Fibroblast of peridontal ligament (primary cell): ENCODE data around the gene SERPINB8.

Source experiments
- DNase-seq: peaks from one replicate; pipeline ENCODE4 v3.0.0-alpha.2; 2010; ENCODE audit errors: extremely low read depth

Gene SERPINB8

GRCh38 chr18:64019922-64020756 lies 50.3 kb downstream of the SERPINB8 start:
- DNase-seq, result no peak

DNA sequence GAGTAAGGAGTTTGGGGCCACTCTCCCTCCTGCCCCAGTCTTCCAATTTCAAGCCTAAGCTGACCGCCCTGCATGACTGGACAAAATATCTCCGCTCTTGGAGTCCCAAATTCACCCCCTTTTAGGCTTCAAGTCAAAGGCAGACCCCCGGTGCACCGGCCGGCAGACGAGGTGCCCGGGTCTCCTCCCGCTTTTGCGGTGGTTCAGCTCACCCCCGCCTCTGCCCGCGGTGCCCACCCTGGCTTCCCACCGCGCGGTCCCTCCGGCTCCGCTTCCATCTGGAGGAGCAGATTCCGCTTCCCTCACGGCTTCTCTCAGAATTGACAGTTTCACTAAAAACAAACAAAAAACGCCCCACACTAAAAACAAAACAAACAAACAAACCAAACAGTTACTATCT lies 56.5 kb downstream of the SERPINB8 start:
- DNase-seq, result no peak

GRCh38 chr18:64027931-64028695 lies 58.2 kb downstream of the SERPINB8 start:
- no peak for DNase-seq

- DNase-seq, result no peak
Observed at GRCh38 chr18:64029096-64029495, 59.2 kb downstream of the SERPINB8 start.

- DNase-seq, result no peak
Observed at GRCh38 chr18:64031411-64031810, 61.5 kb downstream of the SERPINB8 start.

- no peak for DNase-seq
Observed at GRCh38 chr18:64032312-64032711, 62.4 kb downstream of the SERPINB8 start.

DNA sequence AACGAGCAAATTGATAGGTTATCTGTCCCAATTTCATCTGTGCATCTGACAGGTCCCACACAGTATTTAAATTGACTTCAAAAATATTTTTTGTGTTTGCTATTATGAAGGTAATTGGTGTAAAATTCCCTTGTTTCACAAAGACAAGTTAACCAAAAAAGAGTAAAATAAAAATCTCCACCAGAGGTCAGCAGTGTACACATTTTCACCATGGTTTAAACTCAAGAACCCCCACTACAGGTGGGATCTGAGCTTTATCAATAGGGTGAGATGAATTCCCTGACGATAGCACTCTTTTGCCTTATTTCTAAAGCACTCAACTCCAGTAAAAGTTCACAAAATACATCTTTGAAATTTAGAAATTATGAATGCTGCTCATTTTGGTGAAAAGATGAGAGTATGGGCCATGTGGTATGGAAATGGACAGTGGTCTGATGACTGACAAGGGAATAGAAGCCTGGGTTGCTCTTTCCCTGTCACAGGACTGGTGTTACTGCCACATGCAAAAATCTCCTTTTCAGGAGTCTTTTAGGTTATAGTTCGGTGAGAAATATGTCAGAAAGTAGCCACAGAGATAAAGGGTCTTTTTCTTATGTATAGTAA lies 68.0 kb downstream of the SERPINB8 start:
- DNase-seq, result peak; percentile 17
